SHP77 (cell line): Measurements from ENCODE around the gene CTXN1.
"Not testable (repeated sequence)": the region's sequence is repeated elsewhere in the genome, so short reads cannot be mapped to it uniquely, and the experiment has no call there.

Experiments used
- DNase-seq, 2 experiments: peaks; one replicate each; lab custom pipeline; 2025; lab: John Stamatoyannopoulos, UW

The CTXN1 gene

GRCh38 chr19:7926021-7926726 lies at the start of gene CTXN1:
Gene CTXN1, minus strand, starts transcription at chr19:7926135. Its CDS starts 597 bp downstream, at chr19:7925538.
- peak; percentile 25 to 43 for DNase-seq

- no peak for DNase-seq
Measured at GRCh38 chr19:7975037-7975436, 49.1 kb upstream of the CTXN1 start.

GRCh38 chr19:7973883-7974282 lies 47.9 kb upstream of the CTXN1 start:
- DNase-seq: no peak

- DNase-seq: no peak
Measured at GRCh38 chr19:7971553-7972520, 45.9 kb upstream of the CTXN1 start.

- peak; percentile 17 to 18 for DNase-seq
Measured at GRCh38 chr19:7970716-7971448, 44.9 kb upstream of the CTXN1 start.

- DNase-seq: no peak
Measured at GRCh38 chr19:7969555-7969939, 43.6 kb upstream of the CTXN1 start.

GRCh38 chr19:7968796-7969554 lies 43.0 kb upstream of the CTXN1 start:
- no peak for DNase-seq

GRCh38 chr19:7968008-7968795 lies 42.3 kb upstream of the CTXN1 start:
- no peak for DNase-seq

- no peak for DNase-seq
Measured at GRCh38 chr19:7965921-7966665, 40.2 kb upstream of the CTXN1 start.

- no peak for DNase-seq
Measured at GRCh38 chr19:7965259-7965841, 39.4 kb upstream of the CTXN1 start.

- no peak for DNase-seq
Measured at GRCh38 chr19:7963566-7963965, 37.6 kb upstream of the CTXN1 start.

GRCh38 chr19:7962644-7963268 lies 36.8 kb upstream of the CTXN1 start:
- no peak for DNase-seq

GRCh38 chr19:7961920-7962626 lies 36.1 kb upstream of the CTXN1 start:
- DNase-seq: no peak

GRCh38 chr19:7961082-7961481 lies 35.1 kb upstream of the CTXN1 start:
- not testable (repeated sequence) for DNase-seq

GRCh38 chr19:7959211-7959610 lies 33.3 kb upstream of the CTXN1 start:
- no peak for DNase-seq

- DNase-seq: no peak
Measured at GRCh38 chr19:7955696-7956095, 29.8 kb upstream of the CTXN1 start.

GRCh38 chr19:7953576-7953975 lies 27.6 kb upstream of the CTXN1 start:
- no peak for DNase-seq

GRCh38 chr19:7953060-7953459 lies 27.1 kb upstream of the CTXN1 start:
- no peak for DNase-seq

- DNase-seq: no peak
Measured at GRCh38 chr19:7947939-7948338, 22.0 kb upstream of the CTXN1 start.
